Trophoblast cell (in vitro differentiated cells and primary cell): ENCODE data around the gene TAX1BP1.

Experiments used
- DNase-seq, 2 donors: peaks; one replicate each; pipeline ENCODE4 v3.0.0-alpha.2; 2016
- H2AFZ ChIP-seq: 2 replicates; pipeline ENCODE4 v1.6.1; 2013; ENCODE audit warnings: low read length, moderate library complexity, mild to moderate bottlenecking; ENCODE audit not compliant: insufficient read depth, poor library complexity
- H2AK5ac ChIP-seq: 2 replicates; pipeline ENCODE4 v1.6.1; 2013; ENCODE audit warnings: mild to moderate bottlenecking, low read length
- H2BK120ac ChIP-seq: 2 replicates; pipeline ENCODE4 v1.6.1; 2013; ENCODE audit warnings: low read length, mild to moderate bottlenecking, moderate library complexity; ENCODE audit not compliant: insufficient read depth, poor library complexity
- H2BK12ac ChIP-seq: 2 replicates; pipeline ENCODE4 v1.6.1; 2013; ENCODE audit warnings: mild to moderate bottlenecking, low read length, moderate library complexity
- H2BK5ac ChIP-seq: 2 replicates; pipeline ENCODE4 v1.6.1; 2013; ENCODE audit warnings: low read length, low read depth, moderate library complexity, mild to moderate bottlenecking; ENCODE audit not compliant: poor library complexity
- H3K14ac ChIP-seq: 2 replicates; pipeline ENCODE4 v1.6.1; 2013; ENCODE audit warnings: mild to moderate bottlenecking, low read length
- H3K18ac ChIP-seq: 2 replicates; pipeline ENCODE4 v1.6.1; 2013; ENCODE audit warnings: mild to moderate bottlenecking, low read length
- H3K23ac ChIP-seq: 2 replicates; pipeline ENCODE4 v1.6.1; 2013; ENCODE audit warnings: low read length
- H3K27ac ChIP-seq: 2 replicates; pipeline ENCODE4 v1.5.1; 2013; ENCODE audit warnings: low read depth, mild to moderate bottlenecking, inconsistent platforms, low read length, moderate library complexity
- H3K27me3 ChIP-seq: 2 replicates; pipeline ENCODE4 v1.6.1; 2013; ENCODE audit warnings: inconsistent platforms, mild to moderate bottlenecking, low read length, moderate library complexity; ENCODE audit not compliant: insufficient read depth
- H3K36me3 ChIP-seq, 2 experiments: 1 replicate in 1 of 2; 2 replicates in 1 of 2; pipeline ENCODE4 v1.6.1; 2013; ENCODE audit warnings: low read length in 2 of 2, mild to moderate bottlenecking in 2 of 2, moderate library complexity in 1 of 2; ENCODE audit not compliant: insufficient read depth in 2 of 2, control insufficient read depth in 1 of 2
- H3K4ac ChIP-seq: 2 replicates; pipeline ENCODE4 v1.6.1; 2013; ENCODE audit warnings: low read depth, mild to moderate bottlenecking, low read length, moderate library complexity
- H3K4me1 ChIP-seq, 2 experiments: 1 replicate in 1 of 2; 2 replicates in 1 of 2; pipeline ENCODE4 v1.6.1; 2013; ENCODE audit warnings: low read length in 2 of 2, mild to moderate bottlenecking in 2 of 2, moderate library complexity in 1 of 2; ENCODE audit not compliant: insufficient read depth in 2 of 2, control insufficient read depth in 1 of 2
- H3K4me2 ChIP-seq: 2 replicates; pipeline ENCODE4 v1.6.1; 2013; ENCODE audit warnings: inconsistent platforms, mild to moderate bottlenecking, low read length, moderate library complexity
- H3K4me3 ChIP-seq: 2 replicates; pipeline ENCODE4 v1.5.1; 2013; ENCODE audit warnings: mild to moderate bottlenecking, low read depth, low read length, inconsistent platforms
- H3K79me1 ChIP-seq: one replicate; pipeline ENCODE4 v1.6.1; 2013; ENCODE audit warnings: low read length
- H3K79me2 ChIP-seq: 2 replicates; pipeline ENCODE4 v1.6.1; 2013; ENCODE audit warnings: low read length, mild to moderate bottlenecking; ENCODE audit not compliant: control insufficient read depth, insufficient read depth, poor library complexity
- H3K9ac ChIP-seq: 2 replicates; pipeline ENCODE4 v1.6.1; 2013; ENCODE audit warnings: mild to moderate bottlenecking, low read length
- H3K9me3 ChIP-seq: 2 replicates; pipeline ENCODE4 v1.6.1; 2013; ENCODE audit warnings: low read depth, mild to moderate bottlenecking, control low read depth, inconsistent platforms, low read length; ENCODE audit not compliant: insufficient read depth
- H4K12ac ChIP-seq: 2 replicates; pipeline ENCODE4 v1.6.1; 2013; ENCODE audit warnings: low read depth, mild to moderate bottlenecking, low read length, moderate library complexity
- H4K8ac ChIP-seq: 2 replicates; pipeline ENCODE4 v1.6.1; 2013; ENCODE audit warnings: low read depth, mild to moderate bottlenecking, low read length, moderate library complexity
- H4K91ac ChIP-seq: one replicate; pipeline ENCODE4 v1.6.1; 2013; ENCODE audit warnings: low read depth, mild to moderate bottlenecking, low read length, moderate library complexity
- WGBS: extraction: QIAGEN DNeasy Blood & Tissue Kit; methylation state at CpG from one replicate; pipeline ENCODE4 v1.1.7; 2013; ENCODE audit warnings: missing lambda C conversion rate; ENCODE audit not compliant: insufficient read length, insufficient coverage; ENCODE audit errors: extremely low coverage; 5-methylcytosine and 5-hydroxymethylcytosine counted together

TAX1BP1 gene

GRCh38 chr7:27872356-27873275 lies 132.7 kb downstream of the TAX1BP1 start:
- H2AFZ ChIP-seq: no peak overlapping the region
- no peak overlapping the region for H3K18ac ChIP-seq
- H3K4ac ChIP-seq: no peak overlapping the region
- H3K79me1 ChIP-seq: no peaks in the 10 kb centered on the region
- no peak overlapping the region for H3K4me2 ChIP-seq
- H2BK120ac ChIP-seq: no peak overlapping the region
- H3K36me3 ChIP-seq: no peaks in the 10 kb centered on the region
- H3K27me3 ChIP-seq: no peaks in the 10 kb centered on the region
- no peak for DNase-seq
- no peak overlapping the region for H4K8ac ChIP-seq
- no peak overlapping the region for H3K4me3 ChIP-seq
- WGBS: no CpG with 5 or more reads among the region's 17 CpGs
- H3K14ac ChIP-seq: no peak overlapping the region
- H3K79me2 ChIP-seq: no peaks in the 10 kb centered on the region
- H3K23ac ChIP-seq: no peak overlapping the region
- no peak overlapping the region for H3K27ac ChIP-seq
- no peak overlapping the region for H4K12ac ChIP-seq
- no peak overlapping the region for H2BK5ac ChIP-seq
- H3K4me1 ChIP-seq: no peaks in the 10 kb centered on the region
- H4K91ac ChIP-seq: no peak overlapping the region
- no peak overlapping the region for H2AK5ac ChIP-seq
- H3K9ac ChIP-seq: no peak overlapping the region
- H3K9me3 ChIP-seq: no peaks in the 10 kb centered on the region
- H2BK12ac ChIP-seq: no peak overlapping the region

- no peaks in the 10 kb centered on the region for H3K27me3 ChIP-seq
- no peak overlapping the region for H4K12ac ChIP-seq
- no peak overlapping the region for H2AFZ ChIP-seq
- no peak overlapping the region for H3K4me2 ChIP-seq
- WGBS: no CpG with 5 or more reads among the region's 13 CpGs
- no peaks in the 10 kb centered on the region for H3K9me3 ChIP-seq
- no peak overlapping the region for H3K27ac ChIP-seq
- H2BK120ac ChIP-seq: no peak overlapping the region
- no peaks in the 10 kb centered on the region for H3K79me1 ChIP-seq
- DNase-seq: no peak
- H3K4ac ChIP-seq: no peak overlapping the region
- H2BK12ac ChIP-seq: no peak overlapping the region
- no peaks in the 10 kb centered on the region for H3K36me3 ChIP-seq
- no peak overlapping the region for H4K8ac ChIP-seq
- no peak overlapping the region for H3K23ac ChIP-seq
- H3K79me2 ChIP-seq: no peaks in the 10 kb centered on the region
- H3K9ac ChIP-seq: no peak overlapping the region
- H2BK5ac ChIP-seq: no peak overlapping the region
- no peak overlapping the region for H2AK5ac ChIP-seq
- H3K14ac ChIP-seq: no peak overlapping the region
- no peak overlapping the region for H4K91ac ChIP-seq
- H3K4me3 ChIP-seq: no peak overlapping the region
- no peaks in the 10 kb centered on the region for H3K4me1 ChIP-seq
- H3K18ac ChIP-seq: no peak overlapping the region
Measured at GRCh38 chr7:27873981-27874957, 134.3 kb downstream of the TAX1BP1 start.

GRCh38 chr7:27875061-27875460 lies 135.1 kb downstream of the TAX1BP1 start:
- no peak overlapping the region for H2AK5ac ChIP-seq
- H2BK5ac ChIP-seq: no peak overlapping the region
- H3K4me2 ChIP-seq: no peak overlapping the region
- no peak overlapping the region for H3K4me3 ChIP-seq
- no peaks in the 10 kb centered on the region for H3K4me1 ChIP-seq
- no peak for DNase-seq
- H3K9me3 ChIP-seq: no peaks in the 10 kb centered on the region
- no peak overlapping the region for H2AFZ ChIP-seq
- no peaks in the 10 kb centered on the region for H3K79me1 ChIP-seq
- H3K9ac ChIP-seq: no peak overlapping the region
- H3K36me3 ChIP-seq: no peaks in the 10 kb centered on the region
- H3K23ac ChIP-seq: no peak overlapping the region
- H3K79me2 ChIP-seq: no peaks in the 10 kb centered on the region
- H4K12ac ChIP-seq: no peak overlapping the region
- no peak overlapping the region for H2BK12ac ChIP-seq
- WGBS: no CpG with 5 or more reads among the region's 9 CpGs
- no peak overlapping the region for H3K27ac ChIP-seq
- H4K8ac ChIP-seq: no peak overlapping the region
- H3K14ac ChIP-seq: no peak overlapping the region
- H3K18ac ChIP-seq: no peak overlapping the region
- no peaks in the 10 kb centered on the region for H3K27me3 ChIP-seq
- no peak overlapping the region for H4K91ac ChIP-seq
- H3K4ac ChIP-seq: no peak overlapping the region
- H2BK120ac ChIP-seq: no peak overlapping the region

GRCh38 chr7:27875832-27876231 lies 135.9 kb downstream of the TAX1BP1 start:
- WGBS: no CpG with 5 or more reads among the region's 2 CpGs
- Histone ChIP-seq H3K18ac (no peak overlapping the region), H3K23ac (no peak overlapping the region)

More at GRCh38 chr7:27875832-27876231, 135.9 kb downstream of the TAX1BP1 start:
- Histone ChIP-seq H3K4me3 (no peak overlapping the region), H3K9me3 (no peaks in the 10 kb centered on the region), H3K27me3 (no peaks in the 10 kb centered on the region), H2BK5ac (no peak overlapping the region), H3K14ac (no peak overlapping the region), H3K4me1 (no peaks in the 10 kb centered on the region), H4K8ac (no peak overlapping the region), H2AFZ (no peak overlapping the region), H3K27ac (no peak overlapping the region), H3K79me1 (no peaks in the 10 kb centered on the region), H2AK5ac (no peak overlapping the region), H4K91ac (no peak overlapping the region), H3K9ac (no peak overlapping the region), H3K79me2 (no peaks in the 10 kb centered on the region), H2BK12ac (no peak overlapping the region), H2BK120ac (no peak overlapping the region), H3K4ac (no peak overlapping the region), H4K12ac (no peak overlapping the region), H3K4me2 (no peak overlapping the region), H3K36me3 (no peaks in the 10 kb centered on the region)
- DNase-seq: no peak
